OCI-LY3 (cell line): ENCODE data around the gene ITGB1BP1.

Experiments
- H2AFZ ChIP-seq: fragments of 200-600, 300-600 bp; shearing (Covaris generic); 2 replicates; pipeline ENCODE4 v1.6.0; 2014; ENCODE audit warnings: antibody characterized with exemption, low read depth, low read length
- H3K27ac ChIP-seq: fragments of 200-600, 300-600 bp; sonication (generic); 2 replicates; pipeline ENCODE4 v1.5.1; 2014; ENCODE audit warnings: mild to moderate bottlenecking, low read length, moderate library complexity, mixed read lengths
- H3K27me3 ChIP-seq: fragments of 200-600, 300-600 bp; sonication (generic); 2 replicates; pipeline ENCODE4 v1.6.1; 2014; ENCODE audit warnings: low read depth, low read length, mixed read lengths
- H3K36me3 ChIP-seq: fragments of 200-600, 300-600 bp; sonication (generic); replicated peaks from 2 replicates; pipeline ENCODE3; 2014; ENCODE audit warnings: low read depth, low read length, mixed read lengths
- H3K4me1 ChIP-seq: fragments of 300-600, 200-600 bp; sonication (generic); 2 replicates; pipeline ENCODE4 v1.6.1; 2014; ENCODE audit warnings: low read length, mixed read lengths
- H3K4me2 ChIP-seq: fragments of 200-600, 300-600 bp; sonication (generic); 2 replicates; pipeline ENCODE4 v1.6.1; 2014; ENCODE audit warnings: low read length, mixed read lengths
- H3K4me3 ChIP-seq: fragments of 300-600, 200-600 bp; sonication (generic); 2 replicates; pipeline ENCODE4 v1.5.1; 2014; ENCODE audit warnings: antibody characterized with exemption, mild to moderate bottlenecking, low read length, moderate library complexity
- H3K79me2 ChIP-seq: fragments of 300-600, 200-600 bp; shearing (Covaris generic); 2 replicates; pipeline ENCODE4 v1.6.1; 2014; ENCODE audit warnings: mild to moderate bottlenecking, low read length, mixed read lengths
- H3K9ac ChIP-seq: fragments of 300-600, 200-600 bp; shearing (Covaris generic); 2 replicates; pipeline ENCODE4 v1.6.0; 2014; ENCODE audit warnings: mild to moderate bottlenecking, low read length, moderate library complexity
- H3K9me3 ChIP-seq: fragments of 200-600, 300-600 bp; shearing (Covaris generic); 2 replicates; pipeline ENCODE4 v1.6.1; 2014; ENCODE audit warnings: low read length, mixed read lengths; ENCODE audit not compliant: insufficient read depth
- H4K20me1 ChIP-seq: fragments of 200-600, 300-600 bp; sonication (generic); 2 replicates; pipeline ENCODE4 v1.6.1; 2016; ENCODE audit warnings: low read length, mixed read lengths; ENCODE audit not compliant: insufficient read depth
- EZH2phosphoT487 ChIP-seq: fragments of 200-600 bp; shearing (Covaris generic); IDR thresholded peaks from 2 replicates; pipeline ENCODE4 v1.6.1; 2018; ENCODE audit warnings: antibody characterized with exemption, mixed run types, low read depth
- TF ChIP-seq, protein P1 (sequence below): fragments of 200-600, 300-600 bp; sonication (generic); IDR thresholded peaks from 2 replicates; pipeline ENCODE4 v1.5.1; 2014; ENCODE audit warnings: antibody characterized with exemption, low read length, low read depth

The ITGB1BP1 gene

DNA sequence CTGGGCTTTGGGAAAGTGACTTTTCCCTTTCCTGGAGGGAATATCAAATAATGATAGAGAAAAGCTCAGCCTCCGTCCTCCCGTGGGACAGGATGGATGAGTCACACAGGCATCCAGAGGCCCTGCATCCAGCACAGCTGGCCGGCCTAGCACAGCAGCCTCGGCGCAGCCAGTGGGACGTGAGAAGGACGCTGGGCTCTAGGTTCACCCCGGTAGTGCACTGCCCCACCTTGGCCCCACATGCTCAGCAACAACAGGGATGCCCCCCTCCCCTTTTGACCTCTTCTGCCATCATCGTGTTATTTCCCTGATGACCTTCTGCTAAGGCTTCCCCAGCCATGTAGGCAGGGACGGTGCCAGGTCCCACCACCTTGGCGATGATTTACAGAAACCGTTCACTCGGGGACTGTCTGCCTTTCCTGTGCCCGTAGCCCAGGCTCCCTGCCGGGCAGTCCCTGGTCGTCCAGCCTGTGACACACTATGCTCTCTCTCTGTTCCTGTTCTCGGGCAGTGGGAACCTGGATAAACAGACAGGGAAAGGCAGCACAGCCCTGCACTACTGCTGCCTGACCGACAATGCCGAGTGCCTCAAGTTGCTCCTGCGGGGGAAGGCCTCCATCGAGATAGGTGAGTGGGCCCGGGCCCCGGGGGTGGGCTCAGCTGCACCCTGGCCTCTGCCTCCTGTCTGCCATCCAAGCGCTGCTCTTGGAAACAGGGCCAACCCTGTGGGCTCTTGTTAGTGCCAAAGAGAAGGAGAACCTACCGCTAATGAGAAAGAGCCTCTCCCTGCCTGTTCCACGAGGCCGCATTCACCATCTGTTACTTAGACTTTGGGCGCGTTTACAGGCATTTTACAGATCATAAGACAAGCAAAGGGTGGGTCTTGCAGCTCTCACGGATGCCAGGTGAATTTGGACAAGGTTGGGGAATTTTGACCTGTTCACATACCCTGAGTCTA is 44.6 kb downstream of the ITGB1BP1 start:
- Histone ChIP-seq H3K27me3 (peaks cover 12% of the 10 kb centered on the region), H3K27ac (no peak overlapping the region), H4K20me1 (no peaks in the 10 kb centered on the region), H3K4me2 (no peak overlapping the region), H2AFZ (no peak overlapping the region), H3K36me3 (no peaks in the 10 kb centered on the region), H3K9me3 (no peaks in the 10 kb centered on the region), H3K79me2 (no peaks in the 10 kb centered on the region), H3K4me1 (no peaks in the 10 kb centered on the region), H3K4me3 (no peak overlapping the region), H3K9ac (no peak overlapping the region)
- TF ChIP-seq, protein P1, sequence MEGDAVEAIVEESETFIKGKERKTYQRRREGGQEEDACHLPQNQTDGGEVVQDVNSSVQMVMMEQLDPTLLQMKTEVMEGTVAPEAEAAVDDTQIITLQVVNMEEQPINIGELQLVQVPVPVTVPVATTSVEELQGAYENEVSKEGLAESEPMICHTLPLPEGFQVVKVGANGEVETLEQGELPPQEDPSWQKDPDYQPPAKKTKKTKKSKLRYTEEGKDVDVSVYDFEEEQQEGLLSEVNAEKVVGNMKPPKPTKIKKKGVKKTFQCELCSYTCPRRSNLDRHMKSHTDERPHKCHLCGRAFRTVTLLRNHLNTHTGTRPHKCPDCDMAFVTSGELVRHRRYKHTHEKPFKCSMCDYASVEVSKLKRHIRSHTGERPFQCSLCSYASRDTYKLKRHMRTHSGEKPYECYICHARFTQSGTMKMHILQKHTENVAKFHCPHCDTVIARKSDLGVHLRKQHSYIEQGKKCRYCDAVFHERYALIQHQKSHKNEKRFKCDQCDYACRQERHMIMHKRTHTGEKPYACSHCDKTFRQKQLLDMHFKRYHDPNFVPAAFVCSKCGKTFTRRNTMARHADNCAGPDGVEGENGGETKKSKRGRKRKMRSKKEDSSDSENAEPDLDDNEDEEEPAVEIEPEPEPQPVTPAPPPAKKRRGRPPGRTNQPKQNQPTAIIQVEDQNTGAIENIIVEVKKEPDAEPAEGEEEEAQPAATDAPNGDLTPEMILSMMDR: no peak
- TF ChIP-seq EZH2phosphoT487: no peak

DNA sequence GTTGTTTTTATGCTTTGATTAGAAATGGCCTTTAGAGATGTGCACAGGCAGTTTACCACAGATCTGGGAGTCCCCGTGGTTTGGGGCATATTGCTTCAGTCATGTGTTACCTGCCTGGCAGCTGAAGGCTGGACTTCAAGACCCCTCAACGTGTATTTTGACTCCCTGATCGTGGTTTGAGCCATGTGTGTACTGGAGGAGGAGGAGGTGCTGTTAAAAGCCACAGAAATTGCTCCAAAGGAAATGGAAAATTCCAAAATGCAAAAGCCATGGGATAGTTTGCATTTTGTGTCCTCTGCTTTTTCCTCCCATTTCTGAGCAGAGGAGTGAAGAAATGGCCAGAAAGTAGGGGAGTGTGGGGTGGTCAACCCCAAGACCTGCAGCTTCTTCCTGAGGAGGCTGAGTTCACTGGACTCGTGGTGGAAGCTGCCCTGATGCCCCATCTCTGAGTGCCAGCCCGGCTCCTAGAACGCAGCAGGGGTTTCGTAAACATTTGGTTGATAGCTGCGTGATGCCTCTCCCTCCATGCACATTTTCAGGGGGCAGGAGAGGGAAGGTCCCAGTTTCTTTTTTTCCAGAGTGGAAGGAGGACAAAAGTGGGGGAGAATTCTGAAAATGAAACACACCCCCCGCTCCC is 45.7 kb downstream of the ITGB1BP1 start:
- H4K20me1 ChIP-seq: no peaks in the 10 kb centered on the region
- TF ChIP-seq, protein P1: no peak
- no peak for TF ChIP-seq EZH2phosphoT487
- no peak overlapping the region for H3K27ac ChIP-seq
- H3K79me2 ChIP-seq: no peaks in the 10 kb centered on the region
- H3K4me3 ChIP-seq: no peak overlapping the region
- no peaks in the 10 kb centered on the region for H3K9me3 ChIP-seq
- H3K27me3 ChIP-seq: peaks cover 12% of the 10 kb centered on the region
- no peaks in the 10 kb centered on the region for H3K4me1 ChIP-seq
- H3K4me2 ChIP-seq: no peak overlapping the region
- H2AFZ ChIP-seq: no peak overlapping the region
- no peaks in the 10 kb centered on the region for H3K36me3 ChIP-seq
- no peak overlapping the region for H3K9ac ChIP-seq

DNA sequence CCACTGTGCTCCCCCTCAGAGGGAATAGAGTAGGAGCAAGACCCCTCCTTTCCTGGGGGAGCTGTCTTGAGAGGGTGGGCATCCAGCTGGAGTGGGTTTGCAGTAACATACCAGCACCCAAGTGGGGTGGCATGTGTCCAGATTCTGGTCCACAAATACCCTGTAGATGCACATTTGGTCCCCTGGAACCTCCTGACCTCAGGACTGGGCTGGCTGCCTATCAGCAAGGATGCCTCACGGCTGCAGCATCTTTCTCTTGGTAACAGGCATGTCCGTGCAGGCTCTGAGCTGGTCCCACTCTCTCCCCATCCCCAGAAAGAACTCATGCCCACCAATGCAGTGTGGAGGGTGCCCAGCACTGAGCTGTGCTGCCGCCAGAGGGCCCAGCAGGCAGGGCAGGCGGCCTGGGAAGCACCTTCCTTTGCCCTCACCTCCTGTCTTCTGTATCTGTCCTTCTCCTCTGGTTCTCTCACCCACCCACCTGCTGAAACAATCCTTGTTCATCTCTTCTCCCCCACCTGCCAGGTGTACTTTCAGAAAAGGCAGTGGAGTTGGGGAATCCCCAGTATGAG is 47.4 kb downstream of the ITGB1BP1 start:
- Histone ChIP-seq H4K20me1 (no peaks in the 10 kb centered on the region), H3K9ac (no peak overlapping the region), H3K4me2 (peak overlapping the region; percentile 4; the same call in 1 of the 2 replicates), H3K36me3 (no peaks in the 10 kb centered on the region), H3K27ac (no peak overlapping the region), H3K79me2 (no peaks in the 10 kb centered on the region), H3K4me3 (no peak overlapping the region), H3K4me1 (no peaks in the 10 kb centered on the region), H3K9me3 (no peaks in the 10 kb centered on the region), H3K27me3 (peaks cover 14% of the 10 kb centered on the region), H2AFZ (no peak overlapping the region)
- TF ChIP-seq, protein P1: peak; percentile 57
- TF ChIP-seq EZH2phosphoT487: no peak
